HepG2 (cell line): ENCODE measurements around the gene EXOC7. TPM values are rescaled to one million over a fixed set of nuclear protein-coding genes. Genes with fewer than 3 reads are reported as not detected.

ENCODE experiments used
- ATAC-seq: fragments of 200-7000 bp; cut with Tn5 transposase; 3 replicates; pipeline ENCODE4 v1.9.1; 2020; ENCODE audit warnings: mild to moderate bottlenecking, moderate library complexity
- BruUV-seq: library from RNA; stranded (reverse); fragments of 400-500 nt; replicated peaks from 2 replicates; lab custom pipeline; 2021; lab: Mats Ljungman, UMichigan
- CTCF ChIA-PET: fragments of 300-600 bp; formaldehyde crosslinking; extraction: SDS; loops from one replicate; lab custom pipeline; 2021; ENCODE audit warnings: low total read pairs, inconsistent platforms, low intra/inter-chr PET ratio; lab: Yijun Ruan, JAX
- POLR2A ChIA-PET: fragments of 350-600 bp; sonication (Branson Sonifier 250); formaldehyde crosslinking; loops from one replicate; lab custom pipeline; 2020; ENCODE audit warnings: antibody characterized with exemption, inconsistent platforms; lab: Yijun Ruan, JAX
- DNase-seq: peaks from one replicate; pipeline ENCODE4 v3.0.0-alpha.2; 2015; ENCODE audit warnings: low spot score
- FAIRE-seq: peaks from 3 replicates; lab custom pipeline; 2011; peaks lifted over from hg19 to GRCh38; lab: Jason Lieb, UNC
- H2AFZ ChIP-seq: one replicate; pipeline ENCODE4 v1.6.1; 2011; ENCODE audit warnings: low read length, inconsistent platforms
- H3K27ac ChIP-seq: fragments of 300-600 bp; 3 replicates; pipeline ENCODE4 v1.8.0; 2011; ENCODE audit warnings: mixed run types, mild to moderate bottlenecking, mixed read lengths, low read length, inconsistent platforms; ENCODE audit not compliant: insufficient read depth; ENCODE audit errors: extremely low read length
- H3K27me3 ChIP-seq, 2 experiments: fragments of 200-600 bp in 1 of 2; 2 replicates in 1 of 2; 3 replicates in 1 of 2; pipeline versions ENCODE4 v1.6.0 to v1.8.0; 2011; ENCODE audit warnings: low read length in 2 of 2, mild to moderate bottlenecking in 2 of 2, moderate library complexity in 2 of 2, inconsistent platforms in 1 of 2; ENCODE audit not compliant: insufficient read depth in 2 of 2, control insufficient read depth in 1 of 2
- H3K36me3 ChIP-seq, 2 experiments: fragments of 200-600 bp in 1 of 2; replicated peaks in 1 of 2; 2 replicates in 1 of 2; 3 replicates in 1 of 2; pipeline versions ENCODE4 v1.5.1 to v1.8.0; 2011; ENCODE audit warnings: low read length in 2 of 2, inconsistent platforms in 1 of 2; ENCODE audit not compliant: insufficient read depth in 2 of 2, control insufficient read depth in 1 of 2
- H3K4me1 ChIP-seq: 2 replicates; pipeline ENCODE4 v1.5.1; 2012; ENCODE audit warnings: low read length, inconsistent platforms; ENCODE audit not compliant: insufficient read depth
- H3K4me2 ChIP-seq: 2 replicates; pipeline ENCODE4 v1.6.0; 2011; ENCODE audit warnings: low read depth, low read length, inconsistent platforms
- H3K4me3 ChIP-seq, 3 experiments: fragments of 200-600 bp in 1 of 3; sonication (generic), shearing (Covaris generic) in 1 of 3; replicated peaks in 1 of 3; 2 replicates each; pipeline ENCODE4 v1.5.1; 2011 to 2016; ENCODE audit warnings: low read length in 3 of 3, inconsistent platforms in 2 of 3, low read depth in 2 of 3, mild to moderate bottlenecking in 2 of 3, control low read depth in 1 of 3, mixed read lengths in 1 of 3; ENCODE audit not compliant: insufficient read depth in 1 of 3
- H3K79me2 ChIP-seq: one replicate; pipeline ENCODE4 v1.6.1; 2011; ENCODE audit warnings: low read length, inconsistent platforms; ENCODE audit not compliant: insufficient read depth
- H3K9ac ChIP-seq: 2 replicates; pipeline ENCODE4 v1.6.0; 2011; ENCODE audit warnings: mild to moderate bottlenecking, low read depth, low read length, inconsistent platforms; ENCODE audit not compliant: insufficient read depth
- H3K9me3 ChIP-seq: 2 replicates; pipeline ENCODE4 v1.5.1; 2012; ENCODE audit warnings: mild to moderate bottlenecking, low read length
- H4K20me1 ChIP-seq: 2 replicates; pipeline ENCODE4 v1.6.0; 2011; ENCODE audit warnings: inconsistent platforms, mild to moderate bottlenecking, low read length, moderate library complexity; ENCODE audit not compliant: insufficient read depth
- GABPB1 ChIP-seq: IDR thresholded peaks from 2 replicates; pipeline ENCODE4 v1.6.1; 2016; ENCODE audit warnings: mild to moderate bottlenecking, missing genetic modification reagents, moderate library complexity, missing compliant biosample characterization
- MEIS2 ChIP-seq: sonication (generic); formaldehyde crosslinking; IDR thresholded peaks from 2 replicates; pipeline ENCODE4 v1.9.0; 2021; ENCODE audit warnings: mild to moderate bottlenecking, missing genetic modification reagents
- MXD4 ChIP-seq: IDR thresholded peaks from 2 replicates; pipeline ENCODE4 v1.6.1; 2016; ENCODE audit warnings: mild to moderate bottlenecking, missing biosample characterization, missing genetic modification reagents
- YEATS2 ChIP-seq: sonication (generic); formaldehyde crosslinking; IDR thresholded peaks from 2 replicates; pipeline ENCODE4 v1.4.0; 2020; ENCODE audit warnings: missing genetic modification reagents, borderline replicate concordance
- ZMYM3 ChIP-seq: sonication (generic); formaldehyde crosslinking; IDR thresholded peaks from 2 replicates; pipeline ENCODE4 v1.5.1; 2020; ENCODE audit warnings: mild to moderate bottlenecking, missing genetic modification reagents
- ZNF432 ChIP-seq: sonication (generic); formaldehyde crosslinking; IDR thresholded peaks from 2 replicates; pipeline ENCODE4 v1.5.0; 2020; ENCODE audit warnings: missing genetic modification reagents, mild to moderate bottlenecking, borderline replicate concordance
- ZNF629 ChIP-seq: sonication (generic); formaldehyde crosslinking; conservative IDR thresholded peaks from 2 replicates; pipeline ENCODE4 v1.5.0; 2020; ENCODE audit warnings: missing genetic modification reagents
- WGBS: methylation state at CpG from one replicate; pipeline ENCODE4 v1.1.6; 2017; ENCODE audit warnings: low lambda C conversion rate; 5-methylcytosine and 5-hydroxymethylcytosine counted together
- in situ Hi-C: cut with HindIII; loops from 2 replicates; pipeline ENCODE4 v1.10.0; 2017; ENCODE audit warnings: low pct_unique_long_range_greater_than_20kb; ENCODE audit not compliant: extremely low pct_ligation_motif_present
- intact Hi-C: fragments of 100-400 bp; cut with micrococcal nuclease; formaldehyde crosslinking; loops from one replicate; pipeline ENCODE4 v1.10.0; 2022; ENCODE audit not compliant: unreplicated experiment
- polyA plus RNA-seq, 8 experiments: library from polyadenylated mRNA; depleted of rRNA in 3 of 8; stranded (reverse) in 7 of 8; unstranded in 1 of 8; fragments of >200 nt; fragmentation: Illumina TruSeq in 4 of 8; extraction: Trizol in 4 of 8; gene quantifications; 2 replicates each; pipeline versions ENCODE4 v1.2.1 to v1.2.3, GENCODE V29; 2011 to 2016; ENCODE audit warnings: low read depth in 4 of 8, missing spikeins in 1 of 8, mixed read lengths in 1 of 8; ENCODE audit not compliant: insufficient read depth in 1 of 8
- total RNA-seq, 5 experiments: library from RNA; depleted of rRNA; stranded (reverse); fragments of >200 nt; fragmentation: Illumina TruSeq; extraction: Trizol; gene quantifications; 2 replicates each; pipeline ENCODE4 v1.2.3, GENCODE V29; 2016; ENCODE audit warnings: low read depth in 1 of 5
- TF ChIP-seq, protein P1 (sequence below): sonication (generic); formaldehyde crosslinking; IDR thresholded peaks from 2 replicates; pipeline ENCODE4 v1.4.0; 2020; ENCODE audit warnings: mild to moderate bottlenecking, missing genetic modification reagents
- TF ChIP-seq, protein P2 (sequence below): sonication (generic); formaldehyde crosslinking; IDR thresholded peaks from 2 replicates; pipeline ENCODE4 v1.5.0; 2020; ENCODE audit warnings: missing genetic modification reagents, mild to moderate bottlenecking, borderline replicate concordance

Gene EXOC7
- total and polyA plus RNA-seq, 2 of the 13 experiments (the other 11 are each of a cell fraction or from before 2014, with no cell fraction given): 86.9 to 116 TPM

GRCh38 chr17:76135810-76136188 lies 32.2 kb upstream of the EXOC7 start:
- no peak for TF ChIP-seq MEIS2
- no peak for TF ChIP-seq YEATS2 (CRISPR knock-in tag)
- TF ChIP-seq, protein P1, sequence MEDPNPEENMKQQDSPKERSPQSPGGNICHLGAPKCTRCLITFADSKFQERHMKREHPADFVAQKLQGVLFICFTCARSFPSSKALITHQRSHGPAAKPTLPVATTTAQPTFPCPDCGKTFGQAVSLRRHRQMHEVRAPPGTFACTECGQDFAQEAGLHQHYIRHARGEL: no peak
- TF ChIP-seq MXD4 (CRISPR knock-in tag): no peak
- no peak for TF ChIP-seq ZNF432 (CRISPR knock-in tag)
- TF ChIP-seq ZNF629: peak; percentile 91
- TF ChIP-seq, protein P2, sequence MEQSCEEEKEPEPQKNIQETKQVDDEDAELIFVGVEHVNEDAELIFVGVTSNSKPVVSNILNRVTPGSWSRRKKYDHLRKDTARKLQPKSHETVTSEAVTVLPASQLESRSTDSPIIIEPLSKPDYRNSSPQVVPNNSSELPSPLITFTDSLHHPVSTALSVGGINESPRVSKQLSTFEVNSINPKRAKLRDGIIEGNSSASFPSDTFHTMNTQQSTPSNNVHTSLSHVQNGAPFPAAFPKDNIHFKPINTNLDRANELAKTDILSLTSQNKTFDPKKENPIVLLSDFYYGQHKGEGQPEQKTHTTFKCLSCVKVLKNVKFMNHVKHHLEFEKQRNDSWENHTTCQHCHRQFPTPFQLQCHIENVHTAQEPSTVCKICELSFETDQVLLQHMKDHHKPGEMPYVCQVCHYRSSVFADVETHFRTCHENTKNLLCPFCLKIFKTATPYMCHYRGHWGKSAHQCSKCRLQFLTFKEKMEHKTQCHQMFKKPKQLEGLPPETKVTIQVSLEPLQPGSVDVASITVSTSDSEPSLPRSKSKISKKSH: 0 out of 2 replicates have a peak, but pooled peaks have one; percentile 9
- peak; percentile 46; the same call in 1 of the 2 replicates for TF ChIP-seq ZMYM3
- TF ChIP-seq GABPB1 (CRISPR knock-in tag): 0 out of 2 replicates have a peak, but pooled peaks have one; percentile 15
- TF ChIP-seq, all 625 proteins: peak for 4
- Histone ChIP-seq H3K4me1 (peaks cover 92% of the 10 kb centered on the region), H3K27me3 (no peaks in the 10 kb centered on the region; a peak in 4 of 5 replicates), H3K36me3 (no peaks in the 10 kb centered on the region), H2AFZ (no peak overlapping the region), H3K4me2 (no peak overlapping the region), H3K9me3 (no peaks in the 10 kb centered on the region), H3K4me3 (no peak overlapping the region), H3K79me2 (no peaks in the 10 kb centered on the region), H4K20me1 (no peaks in the 10 kb centered on the region), H3K27ac (no peak overlapping the region), H3K9ac (no peak overlapping the region)
- no TSS peak for BruUV-seq
- intact Hi-C loops (no loop called here), in situ Hi-C loops (no loop called here)
- CTCF ChIA-PET: no interaction called here
- WGBS: 74% methylated on average over 5 of the region's 8 CpGs
- ATAC-seq: no peak
- no peak for FAIRE-seq
- DNase-seq: no peak
- POLR2A ChIA-PET: no interaction called here
